ENCODE data around the gene ADCY5. TPM values are rescaled to one million over a fixed set of nuclear protein-coding genes. Genes with fewer than 3 reads are reported as not detected.

Gene ADCY5
- total and polyA plus RNA-seq, 7 experiments from 2014 or later: 0.07 TPM; not detected in 6

DNA sequence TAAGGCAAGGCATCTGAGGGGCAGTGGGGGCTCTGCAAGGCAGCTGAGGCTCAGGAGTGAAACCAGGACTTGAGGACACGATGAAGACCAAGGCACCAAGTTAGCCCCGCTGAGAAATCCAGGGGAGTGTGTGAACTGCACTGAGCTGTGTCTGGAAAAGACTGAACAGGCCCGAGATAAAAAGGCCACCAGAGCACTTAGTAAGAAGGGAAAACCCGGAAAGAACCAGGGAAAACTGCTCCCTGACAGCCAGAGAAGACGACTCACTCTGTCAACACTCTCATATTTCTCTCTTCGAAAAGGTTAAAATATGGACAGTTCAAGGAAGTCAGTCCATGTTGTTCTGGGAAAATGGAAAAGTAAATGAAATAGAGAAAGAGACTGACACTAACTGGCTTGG, 138.1 kb downstream of the ADCY5 start:
- ChIA-PET POLR2A (no interaction called here), CTCF (no interaction called here)
- Histone ChIP-seq H3K9me3 (ENCODE audit: control insufficient read depth in 2 of 3, low read length in 3 of 3) (no peaks in the 10 kb centered on the region), H3K4me3 (ENCODE audit: low read length) (no peak overlapping the region), H3K27ac (ENCODE audit: low read depth, low read length) (no peak overlapping the region), H3K27me3 (ENCODE audit: control insufficient read depth in 2 of 2, insufficient read depth in 2 of 2, low read length in 2 of 2) (peaks cover 0 to 3% of the 10 kb centered on the region in 2 donors), H3K4me1 (ENCODE audit: control insufficient read depth in 2 of 2, insufficient read depth in 2 of 2, low read length in 2 of 2) (no peaks in the 10 kb centered on the region), H3K36me3 (ENCODE audit: control insufficient read depth in 2 of 3, insufficient read depth in 3 of 3, low read length in 3 of 3) (no peaks in the 10 kb centered on the region)
- no peak for ATAC-seq
- H3K9me3 Mint-ChIP-seq: no peaks in the 10 kb centered on the region
- H3K36me3 Mint-ChIP-seq: no peaks in the 10 kb centered on the region
- intact Hi-C loops (cut with micrococcal nuclease): no loop called here
- peaks cover 0 to 19% (median 13%) of the 10 kb centered on the region in 5 donors for H3K27me3 Mint-ChIP-seq
- H3K4me3 Mint-ChIP-seq: no peak overlapping the region
- H3K4me1 Mint-ChIP-seq: peaks cover 0 to 3% (median 0%) of the 10 kb centered on the region in 7 donors
- DNase-seq: no peak
- H3K27ac Mint-ChIP-seq: no peak overlapping the region

DNA sequence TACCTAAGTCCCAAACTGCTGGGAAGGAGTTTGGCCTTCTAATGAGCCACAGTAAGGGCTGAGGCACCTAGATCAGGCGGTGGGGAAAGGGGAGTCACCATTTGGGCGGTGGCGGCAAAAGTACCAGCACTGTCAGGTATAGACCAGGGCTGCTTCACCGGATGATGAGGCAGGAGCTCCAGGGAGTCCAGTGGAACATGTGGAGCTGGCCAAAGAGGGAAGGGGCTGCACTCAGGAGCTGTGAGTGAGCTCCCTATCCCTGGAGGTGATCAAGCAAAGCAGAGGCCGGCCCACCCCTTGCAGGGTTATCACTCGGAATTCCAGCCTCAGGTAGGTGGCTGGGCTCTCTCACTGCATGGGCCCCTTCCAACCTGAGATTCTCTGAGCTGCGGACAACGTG, 138.7 kb downstream of the ADCY5 start:
- Mint-ChIP-seq H3K9me3 (no peaks in the 10 kb centered on the region), H3K36me3 (no peaks in the 10 kb centered on the region), H3K4me3 (no peak overlapping the region), H3K27ac (no peak overlapping the region), H3K4me1 (peaks cover 0 to 3% (median 0%) of the 10 kb centered on the region in 7 donors), H3K27me3 (peaks cover 0 to 17% (median 10%) of the 10 kb centered on the region in 5 donors)
- Histone ChIP-seq H3K27me3 (ENCODE audit: control insufficient read depth in 2 of 2, insufficient read depth in 2 of 2, low read length in 2 of 2) (peaks cover 0 to 3% of the 10 kb centered on the region in 2 donors), H3K27ac (ENCODE audit: low read depth, low read length) (no peak overlapping the region), H3K36me3 (ENCODE audit: control insufficient read depth in 2 of 3, insufficient read depth in 3 of 3, low read length in 3 of 3) (no peaks in the 10 kb centered on the region), H3K9me3 (ENCODE audit: control insufficient read depth in 2 of 3, low read length in 3 of 3) (no peaks in the 10 kb centered on the region), H3K4me3 (ENCODE audit: low read length) (no peak overlapping the region), H3K4me1 (ENCODE audit: control insufficient read depth in 2 of 2, insufficient read depth in 2 of 2, low read length in 2 of 2) (no peaks in the 10 kb centered on the region)
- CTCF ChIA-PET: interaction anchor here (0.7 kb wide), 1 partner anchor 14 kb away, joined by 4 read pairs; no protein-coding TSS in a partner anchor
- ATAC-seq (no peak), DNase-seq (no peak)
- intact Hi-C loops (cut with micrococcal nuclease): no loop called here
- POLR2A ChIA-PET: no interaction called here

DNA sequence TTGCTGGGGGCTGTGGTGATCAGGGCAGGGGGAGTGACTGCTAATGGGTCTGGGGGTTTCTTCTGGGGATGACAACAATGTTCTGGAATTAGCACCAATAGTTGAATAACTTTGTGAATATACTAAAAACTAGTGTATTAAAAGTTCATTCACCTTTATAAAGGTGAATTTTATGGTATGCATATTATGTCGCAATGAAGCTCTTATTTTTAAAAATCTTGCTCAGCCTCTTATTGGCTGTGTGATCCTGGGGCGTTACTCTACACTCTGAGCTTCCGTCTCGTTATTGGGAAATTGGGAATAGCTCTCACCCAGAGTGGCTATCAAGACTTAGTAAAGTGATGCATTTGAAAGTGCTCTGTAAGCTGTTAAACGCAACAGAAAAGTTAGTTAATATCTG, 141.8 kb downstream of the ADCY5 start:
- DNase-seq (no peak), ATAC-seq (no peak)
- peaks cover 0 to 25% (median 7%) of the 10 kb centered on the region in 5 donors for H3K27me3 Mint-ChIP-seq
- H3K27ac ChIP-seq (ENCODE audit: low read depth, low read length): no peak overlapping the region
- H3K4me3 Mint-ChIP-seq: no peak overlapping the region
- intact Hi-C loops (cut with micrococcal nuclease): no loop called here
- H3K27me3 ChIP-seq (ENCODE audit: control insufficient read depth in 2 of 2, insufficient read depth in 2 of 2, low read length in 2 of 2): peaks cover 0 to 3% of the 10 kb centered on the region in 2 donors
- H3K27ac Mint-ChIP-seq: no peak overlapping the region
- no peaks in the 10 kb centered on the region for H3K36me3 ChIP-seq (ENCODE audit: control insufficient read depth in 2 of 3, insufficient read depth in 3 of 3, low read length in 3 of 3)
- no peaks in the 10 kb centered on the region for H3K9me3 Mint-ChIP-seq
- CTCF ChIA-PET: no interaction called here
- no peaks in the 10 kb centered on the region for H3K4me1 Mint-ChIP-seq
- no peaks in the 10 kb centered on the region for H3K4me1 ChIP-seq (ENCODE audit: control insufficient read depth in 2 of 2, insufficient read depth in 2 of 2, low read length in 2 of 2)
- H3K36me3 Mint-ChIP-seq: peaks cover 0 to 3% (median 0%) of the 10 kb centered on the region in 5 donors
- POLR2A ChIA-PET: no interaction called here
- H3K4me3 ChIP-seq (ENCODE audit: low read length): no peak overlapping the region
- no peaks in the 10 kb centered on the region for H3K9me3 ChIP-seq (ENCODE audit: control insufficient read depth in 2 of 3, low read length in 3 of 3)

DNA sequence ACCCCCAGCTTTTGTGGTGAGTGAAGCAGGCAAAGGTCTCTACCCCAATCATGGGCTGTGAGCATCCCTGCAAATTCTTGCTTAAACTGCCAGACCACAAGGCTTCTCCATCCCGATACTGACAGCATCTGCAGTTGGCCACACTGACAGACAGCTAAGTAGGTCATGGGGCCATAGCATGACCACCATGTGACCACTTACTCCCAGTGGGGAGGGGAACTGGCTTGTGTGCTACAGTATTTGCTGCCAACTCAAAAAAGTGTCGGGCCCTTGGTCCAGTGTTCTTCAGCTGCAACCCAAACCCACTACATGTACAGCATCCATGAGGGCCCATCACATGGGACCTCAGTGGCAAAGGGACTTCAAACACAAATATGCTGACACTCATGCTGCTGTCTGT, 143.7 kb downstream of the ADCY5 start:
- Mint-ChIP-seq H3K4me3 (no peak overlapping the region), H3K27me3 (peaks cover 0 to 25% (median 7%) of the 10 kb centered on the region in 5 donors), H3K9me3 (no peaks in the 10 kb centered on the region), H3K4me1 (no peaks in the 10 kb centered on the region), H3K27ac (peak overlapping the region in 1 of 9 donors; percentile 31), H3K36me3 (peaks cover 0 to 3% (median 0%) of the 10 kb centered on the region in 5 donors)
- peaks cover 0 to 3% of the 10 kb centered on the region in 2 donors for H3K27me3 ChIP-seq (ENCODE audit: control insufficient read depth in 2 of 2, insufficient read depth in 2 of 2, low read length in 2 of 2)
- no peak for ATAC-seq
- ChIA-PET POLR2A (no interaction called here), CTCF (no interaction called here)
- no peak for DNase-seq
- H3K9me3 ChIP-seq (ENCODE audit: control insufficient read depth in 2 of 3, low read length in 3 of 3): no peaks in the 10 kb centered on the region
- H3K36me3 ChIP-seq (ENCODE audit: control insufficient read depth in 2 of 3, insufficient read depth in 3 of 3, low read length in 3 of 3): no peaks in the 10 kb centered on the region
- H3K4me3 ChIP-seq (ENCODE audit: low read length): no peak overlapping the region
- no peaks in the 10 kb centered on the region for H3K4me1 ChIP-seq (ENCODE audit: control insufficient read depth in 2 of 2, insufficient read depth in 2 of 2, low read length in 2 of 2)
- no peak overlapping the region for H3K27ac ChIP-seq (ENCODE audit: low read depth, low read length)
- intact Hi-C loops (cut with micrococcal nuclease): no loop called here

DNA sequence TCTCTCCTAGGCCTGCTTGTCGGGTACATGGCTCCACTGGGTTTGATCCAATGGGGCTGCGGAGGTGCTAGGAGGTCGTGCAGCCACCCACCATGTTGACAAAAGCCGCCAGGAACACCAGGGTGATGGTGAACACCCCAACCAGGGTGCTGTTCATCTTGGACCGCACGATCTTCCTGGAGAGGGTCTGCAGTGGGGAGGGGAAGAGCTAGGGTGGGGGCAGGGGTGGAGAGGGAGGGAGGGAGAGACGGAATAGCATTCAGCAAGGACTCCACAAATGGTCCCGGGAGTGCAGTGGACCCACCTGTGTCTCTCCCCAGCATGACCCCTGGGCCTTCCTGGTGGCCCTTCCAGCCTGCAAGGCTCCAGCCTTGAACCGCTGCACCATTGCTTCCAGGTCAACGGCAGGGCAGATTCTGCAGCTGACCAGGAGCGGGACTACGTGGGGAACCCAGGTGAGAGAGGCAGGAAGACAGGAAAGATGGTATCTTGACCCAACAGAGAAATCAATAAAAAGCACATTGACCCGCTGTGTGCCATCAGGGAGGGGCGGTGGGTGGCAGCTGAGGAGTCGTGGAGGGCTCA, 144.8 kb downstream of the ADCY5 start:
- CTCF ChIA-PET: no interaction called here
- H3K27ac ChIP-seq (ENCODE audit: low read depth, low read length): no peak overlapping the region
- no peaks in the 10 kb centered on the region for H3K4me1 ChIP-seq (ENCODE audit: control insufficient read depth in 2 of 2, insufficient read depth in 2 of 2, low read length in 2 of 2)
- H3K9me3 ChIP-seq (ENCODE audit: control insufficient read depth in 2 of 3, low read length in 3 of 3): no peaks in the 10 kb centered on the region
- DNase-seq: no peak
- no peak overlapping the region for H3K4me3 ChIP-seq (ENCODE audit: low read length)
- H3K27ac Mint-ChIP-seq: no peak overlapping the region
- H3K4me3 Mint-ChIP-seq: no peak overlapping the region
- no peaks in the 10 kb centered on the region for H3K9me3 Mint-ChIP-seq
- no peaks in the 10 kb centered on the region for H3K4me1 Mint-ChIP-seq
- ATAC-seq: no peak
- H3K27me3 ChIP-seq (ENCODE audit: control insufficient read depth in 2 of 2, insufficient read depth in 2 of 2, low read length in 2 of 2): peaks cover 0 to 3% of the 10 kb centered on the region in 2 donors
- peaks cover 0 to 3% (median 0%) of the 10 kb centered on the region in 5 donors for H3K36me3 Mint-ChIP-seq
- POLR2A ChIA-PET: no interaction called here
- H3K27me3 Mint-ChIP-seq: peaks cover 0 to 21% (median 7%) of the 10 kb centered on the region in 5 donors
- intact Hi-C loops (cut with micrococcal nuclease): no loop called here
- H3K36me3 ChIP-seq (ENCODE audit: control insufficient read depth in 2 of 3, insufficient read depth in 3 of 3, low read length in 3 of 3): no peaks in the 10 kb centered on the region

DNA sequence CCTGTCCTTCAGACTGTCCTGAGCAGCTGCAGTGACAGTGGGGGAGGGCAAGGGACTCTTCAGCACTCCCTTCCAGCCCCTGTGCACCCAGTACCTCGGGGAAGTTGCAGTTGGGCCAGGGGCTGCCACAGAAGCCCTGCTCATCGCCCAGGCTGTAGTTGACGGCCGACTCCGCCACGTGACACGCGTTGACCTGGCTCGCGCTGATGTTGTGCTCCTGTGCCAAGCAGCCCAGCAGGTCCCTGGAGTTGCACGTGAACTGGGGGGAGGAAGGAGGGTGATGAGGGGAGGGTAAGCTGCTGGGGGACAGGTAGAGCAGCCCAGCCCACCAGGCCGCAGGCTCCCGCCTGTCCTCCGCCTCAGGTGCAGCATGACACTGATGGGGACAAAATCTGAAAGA, 145.9 kb downstream of the ADCY5 start:
- POLR2A ChIA-PET: no interaction called here

More for the DNA sequence above, 145.9 kb downstream of the ADCY5 start:
- ATAC-seq (no peak), DNase-seq (no peak)
- H3K27me3 Mint-ChIP-seq: peaks cover 0 to 21% (median 7%) of the 10 kb centered on the region in 5 donors
- H3K9me3 ChIP-seq (ENCODE audit: control insufficient read depth in 2 of 3, low read length in 3 of 3): no peaks in the 10 kb centered on the region
- no peaks in the 10 kb centered on the region for H3K36me3 ChIP-seq (ENCODE audit: control insufficient read depth in 2 of 3, insufficient read depth in 3 of 3, low read length in 3 of 3)
- H3K27me3 ChIP-seq (ENCODE audit: control insufficient read depth in 2 of 2, insufficient read depth in 2 of 2, low read length in 2 of 2): peaks cover 0 to 3% of the 10 kb centered on the region in 2 donors
- H3K4me1 ChIP-seq (ENCODE audit: control insufficient read depth in 2 of 2, insufficient read depth in 2 of 2, low read length in 2 of 2): no peaks in the 10 kb centered on the region
- no peak overlapping the region for H3K4me3 ChIP-seq (ENCODE audit: low read length)
- intact Hi-C loops (cut with micrococcal nuclease): no loop called here
- peaks cover 0 to 3% (median 0%) of the 10 kb centered on the region in 5 donors for H3K36me3 Mint-ChIP-seq
- no peaks in the 10 kb centered on the region for H3K9me3 Mint-ChIP-seq
- no peak overlapping the region for H3K27ac Mint-ChIP-seq
- no peak overlapping the region for H3K4me3 Mint-ChIP-seq
- H3K4me1 Mint-ChIP-seq: no peaks in the 10 kb centered on the region
- CTCF ChIA-PET: no interaction called here
- no peak overlapping the region for H3K27ac ChIP-seq (ENCODE audit: low read depth, low read length)

All from naive thymus-derived CD4-positive, alpha-beta T cell (primary cell).